Choroid plexus epithelial cell (primary cell): ENCODE measurements around the gene ITPR2.

Experiments
- DNase-seq: peaks from one replicate; pipeline ENCODE4 v3.0.0-alpha.2; 2010; ENCODE audit warnings: low read depth
- H3K4me3 ChIP-seq: 2 replicates; pipeline ENCODE4 v1.5.1; 2011; ENCODE audit warnings: low read depth, mild to moderate bottlenecking, control low read depth, low read length, moderate library complexity
- CTCF ChIP-seq: conservative IDR thresholded peaks from 2 replicates; pipeline ENCODE4 v1.5.1; 2011; ENCODE audit warnings: low read depth, mild to moderate bottlenecking, control low read depth, inconsistent platforms, low read length, moderate library complexity

ITPR2 gene

GRCh38 chr12:26832822-26833742 lies at the start of gene ITPR2:
TSS of gene ITPR2 (minus strand) at chr12:26833194. CDS start at chr12:26832781, 413 bp downstream.
- no peak for TF ChIP-seq CTCF
- peak; percentile 89 for DNase-seq

GRCh38 chr12:26880625-26881024 lies 47.6 kb upstream of the ITPR2 start:
- TF ChIP-seq CTCF, result no peak

More at GRCh38 chr12:26832822-26833742, at the start of gene ITPR2:
- H3K4me3 ChIP-seq, result peak within 1 kb of the TSS; percentile 91

GRCh38 chr12:26878661-26879119 lies 45.7 kb upstream of the ITPR2 start:
- no peak for TF ChIP-seq CTCF
- DNase-seq, result peak; percentile 26
- no peak overlapping the region for H3K4me3 ChIP-seq

More at GRCh38 chr12:26880625-26881024, 47.6 kb upstream of the ITPR2 start:
- DNase-seq, result no peak
- H3K4me3 ChIP-seq, result no peak overlapping the region

GRCh38 chr12:26874501-26875296 lies 41.7 kb upstream of the ITPR2 start:
- DNase-seq, result no peak

GRCh38 chr12:26872625-26873024 lies 39.6 kb upstream of the ITPR2 start:
- DNase-seq, result no peak
- no peak overlapping the region for H3K4me3 ChIP-seq
- TF ChIP-seq CTCF, result no peak

More at GRCh38 chr12:26874501-26875296, 41.7 kb upstream of the ITPR2 start:
- TF ChIP-seq CTCF, result no peak
- H3K4me3 ChIP-seq, result no peak overlapping the region

GRCh38 chr12:26871985-26872384 lies 39.0 kb upstream of the ITPR2 start:
- no peak overlapping the region for H3K4me3 ChIP-seq
- no peak for TF ChIP-seq CTCF
- DNase-seq, result no peak
